ENCODE data around the gene SLX4.

Gene SLX4

DNA sequence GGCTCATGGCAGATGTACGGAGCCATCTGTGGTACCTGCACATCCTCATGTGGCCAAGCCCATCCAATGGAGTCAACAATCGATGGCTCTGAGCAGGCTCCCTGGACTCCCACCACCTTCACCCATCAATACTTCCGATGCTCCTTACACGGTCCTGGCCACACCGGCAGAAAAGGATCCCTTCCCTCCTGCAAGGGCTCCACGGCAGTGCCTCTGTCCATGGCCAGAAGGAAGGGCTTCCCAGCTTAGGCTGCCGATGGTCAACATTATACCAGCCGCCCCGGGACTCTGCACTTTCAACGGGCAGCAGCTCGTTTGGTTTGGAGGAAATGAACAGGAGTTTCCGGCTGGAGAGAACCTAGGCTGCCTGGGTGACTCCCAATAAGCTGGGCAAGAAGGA is 13.2 kb downstream of the SLX4 start:
- DNase-seq (ENCODE audit: low read depth) = no peak

DNA sequence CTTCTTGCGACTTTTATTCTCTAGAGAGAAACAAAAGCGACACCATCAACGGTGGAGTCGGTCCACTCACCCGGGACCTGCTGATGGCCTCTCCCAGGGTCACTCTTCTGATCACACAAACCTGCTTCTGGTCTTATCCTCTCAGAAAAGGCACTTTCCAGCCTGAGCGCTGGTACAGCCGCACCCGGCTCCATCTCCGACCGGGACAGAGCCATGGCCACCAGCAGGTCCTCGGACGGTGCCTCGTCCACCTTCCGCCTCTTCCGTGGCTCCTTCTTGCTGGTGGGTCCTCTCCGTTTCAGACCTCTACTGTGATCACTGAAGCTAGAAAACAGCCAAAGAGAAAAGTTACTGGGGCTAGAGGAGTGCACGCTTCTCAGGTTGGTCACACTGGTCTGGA is 13.7 kb downstream of the SLX4 start:
- no peak for DNase-seq (ENCODE audit: low read depth)

DNA sequence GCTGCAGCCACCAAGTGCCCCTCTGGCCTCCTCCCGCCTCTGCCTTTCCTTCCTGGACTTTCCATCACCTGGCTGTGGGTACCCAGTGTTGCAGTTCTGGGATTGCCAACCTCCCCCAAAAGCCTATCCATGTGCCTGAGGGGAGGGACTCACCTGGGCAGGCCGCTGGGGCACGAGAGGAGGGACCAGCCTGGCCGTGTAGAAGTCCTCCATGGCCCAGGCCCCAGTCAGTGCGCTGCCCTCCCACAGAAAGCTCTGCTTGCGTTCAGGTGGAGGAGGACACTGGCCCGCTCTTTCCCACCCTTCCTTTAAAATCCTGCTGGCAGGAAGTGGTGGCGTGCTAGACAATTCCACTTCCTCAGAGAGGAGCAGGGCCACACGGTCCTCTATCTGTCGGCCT is 14.2 kb downstream of the SLX4 start:
- no peak for DNase-seq (ENCODE audit: low read depth)

DNA sequence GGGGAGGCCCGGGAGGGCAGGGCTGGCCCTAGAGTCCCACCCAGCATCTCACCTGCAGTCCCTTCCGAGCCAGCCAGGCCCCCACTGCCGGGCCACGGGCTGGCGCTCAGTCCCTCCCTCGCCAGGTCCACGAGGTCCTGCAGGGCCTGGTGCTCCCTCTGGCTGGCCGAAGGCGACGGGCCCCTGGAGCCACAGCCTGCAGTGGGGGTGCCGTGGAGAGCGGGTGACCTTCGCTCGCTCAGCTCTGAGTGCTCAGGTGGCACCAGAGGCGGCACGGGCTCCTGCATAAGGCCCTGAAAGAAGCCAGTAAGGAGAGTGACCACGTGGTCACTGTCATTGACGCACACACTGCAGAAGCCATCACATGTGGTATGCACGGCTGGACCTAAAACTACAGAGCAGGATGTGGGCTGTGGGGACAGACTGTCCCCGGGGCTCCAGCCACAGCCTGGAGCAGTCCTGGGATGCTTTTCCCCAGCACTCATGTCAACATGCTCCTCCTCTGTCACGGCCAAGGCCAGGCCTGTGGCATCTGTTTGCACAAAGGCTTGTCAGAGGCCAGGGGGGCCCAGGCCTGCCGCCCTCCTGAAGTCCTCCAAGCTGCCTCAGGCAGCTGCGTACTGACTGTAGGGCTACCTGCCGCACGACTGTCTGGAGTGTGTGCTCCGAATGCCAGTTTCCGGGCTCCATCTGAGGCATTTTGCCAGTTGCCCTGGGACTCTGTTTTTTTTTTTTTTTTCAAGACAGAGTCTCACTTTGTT is 15.1 kb downstream of the SLX4 start:
- DNase-seq (ENCODE audit: low read depth) = no peak

DNA sequence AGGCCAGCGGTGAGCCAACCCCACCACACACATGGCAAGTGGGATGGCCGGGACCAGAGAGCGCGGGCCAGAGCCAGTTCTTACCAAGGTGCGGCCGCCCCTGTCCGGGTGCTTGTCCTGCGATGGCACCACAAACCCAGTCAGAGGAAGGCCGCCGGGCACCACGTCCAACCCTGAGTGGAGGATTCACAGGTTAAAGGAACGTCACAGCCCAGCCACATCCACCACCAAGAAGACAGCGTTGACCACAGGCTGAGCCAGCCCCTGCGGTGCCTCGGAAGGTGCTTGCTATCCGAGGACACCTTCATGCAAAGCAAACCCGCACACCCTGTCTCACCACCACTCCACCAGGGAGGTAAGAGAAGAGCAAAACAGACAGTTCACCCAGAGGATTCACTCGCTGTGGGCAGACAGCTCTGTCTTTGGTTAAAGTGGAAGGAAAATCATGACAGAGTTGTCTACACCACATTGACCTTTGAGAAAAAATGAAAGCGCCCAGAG is 15.8 kb downstream of the SLX4 start:
- DNase-seq (ENCODE audit: low read depth) = no peak

DNA sequence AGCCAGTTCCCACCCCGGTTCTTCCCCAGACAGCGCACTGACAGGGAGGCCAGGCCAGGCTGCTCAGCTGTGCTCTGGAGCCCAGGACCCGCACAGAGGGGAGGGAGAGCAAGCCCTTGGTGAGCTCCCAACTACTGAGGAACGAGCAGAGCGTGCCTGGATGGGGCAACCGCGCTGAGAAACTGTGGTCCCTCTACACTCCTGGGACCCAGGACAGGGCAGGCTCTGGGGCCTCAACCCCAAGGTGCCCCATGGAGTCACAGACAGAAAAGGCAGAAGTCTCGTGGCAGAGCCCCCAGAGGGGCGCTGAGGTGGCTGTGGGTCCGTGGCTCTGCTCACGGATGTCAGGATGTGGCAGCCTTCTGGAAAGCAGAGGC is 16.3 kb downstream of the SLX4 start:
- no peak for DNase-seq (ENCODE audit: low read depth)

GRCh38 chr16:3594316-3595109 is 16.9 kb downstream of the SLX4 start:
- no peak for DNase-seq (ENCODE audit: low read depth)

- DNase-seq (ENCODE audit: low read depth) = no peak
Observed at GRCh38 chr16:3592559-3592958, 18.8 kb downstream of the SLX4 start.

GRCh38 chr16:3591991-3592390 is 19.4 kb downstream of the SLX4 start:
- DNase-seq (ENCODE audit: low read depth) = no peak

- DNase-seq (ENCODE audit: low read depth) = no peak
Observed at GRCh38 chr16:3591436-3591803, 20.0 kb downstream of the SLX4 start.

DNA sequence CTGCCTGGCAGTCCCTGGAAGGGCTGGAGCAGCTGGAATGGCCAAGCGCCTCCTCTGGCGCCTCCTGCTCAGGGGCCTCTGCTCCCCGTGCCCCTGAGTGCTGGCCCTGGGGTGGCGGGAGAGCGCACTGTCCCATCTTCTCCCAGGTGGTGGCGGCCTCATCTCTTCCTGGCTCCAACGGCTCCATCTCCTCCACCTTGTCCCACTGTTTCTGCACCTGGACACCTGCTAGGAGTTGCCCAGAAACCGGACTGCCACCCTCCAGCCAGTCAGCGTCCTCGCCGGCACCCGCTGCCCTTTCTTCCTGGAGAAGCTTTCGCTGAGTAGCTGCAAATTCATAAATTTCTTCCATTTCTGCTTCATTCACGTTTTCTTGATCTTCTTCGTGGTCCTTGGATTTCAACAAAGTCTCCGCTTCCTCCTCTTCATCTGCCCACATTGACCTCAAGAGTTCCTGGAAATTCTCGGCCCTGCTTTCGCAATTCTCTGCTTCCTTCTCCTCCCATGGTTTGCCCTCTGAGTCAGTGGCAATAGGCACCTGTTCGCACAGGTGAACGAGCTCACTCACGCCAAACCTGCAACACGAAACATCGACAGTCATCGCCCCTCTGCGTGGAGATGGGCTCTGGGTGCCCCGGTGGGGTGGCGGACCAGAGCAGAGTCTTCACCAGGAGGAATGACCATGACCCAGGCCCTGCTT is 20.5 kb downstream of the SLX4 start:
- DNase-seq (ENCODE audit: low read depth) = no peak

DNA sequence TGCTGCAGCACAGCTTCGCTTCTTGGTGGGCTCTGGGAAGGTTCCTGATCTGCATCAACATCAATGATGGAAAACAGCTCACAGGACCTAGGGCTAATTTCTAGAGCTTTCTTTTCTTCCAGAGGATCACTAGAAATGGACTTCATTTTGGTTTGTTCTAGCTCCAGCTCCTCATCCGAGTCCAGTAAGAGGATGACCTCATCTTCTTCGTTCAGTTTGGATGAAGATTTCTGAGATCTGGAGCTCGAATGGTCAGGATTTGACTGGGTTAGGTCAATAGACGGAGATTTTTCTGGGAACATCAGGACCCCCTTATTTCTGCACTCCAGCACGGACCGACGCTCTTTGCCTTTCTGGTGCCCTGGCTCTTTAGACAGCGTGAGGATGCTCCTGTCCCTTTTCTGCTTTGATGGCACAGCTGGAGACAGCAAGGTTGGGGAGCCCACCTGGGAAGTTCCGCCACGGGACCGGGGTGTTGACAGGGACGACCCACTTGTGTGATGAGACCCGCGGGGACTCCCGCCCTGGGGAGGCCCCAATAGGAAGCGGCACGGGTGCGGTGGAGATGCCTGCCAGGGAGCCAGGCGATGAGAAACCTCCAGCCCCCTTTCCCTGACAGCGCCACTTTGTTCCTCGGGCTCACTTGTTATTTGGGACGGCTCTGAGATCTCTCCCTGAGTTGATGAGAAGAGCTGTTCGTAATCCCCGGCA is 21.3 kb downstream of the SLX4 start:
- DNase-seq (ENCODE audit: low read depth) = no peak

DNA sequence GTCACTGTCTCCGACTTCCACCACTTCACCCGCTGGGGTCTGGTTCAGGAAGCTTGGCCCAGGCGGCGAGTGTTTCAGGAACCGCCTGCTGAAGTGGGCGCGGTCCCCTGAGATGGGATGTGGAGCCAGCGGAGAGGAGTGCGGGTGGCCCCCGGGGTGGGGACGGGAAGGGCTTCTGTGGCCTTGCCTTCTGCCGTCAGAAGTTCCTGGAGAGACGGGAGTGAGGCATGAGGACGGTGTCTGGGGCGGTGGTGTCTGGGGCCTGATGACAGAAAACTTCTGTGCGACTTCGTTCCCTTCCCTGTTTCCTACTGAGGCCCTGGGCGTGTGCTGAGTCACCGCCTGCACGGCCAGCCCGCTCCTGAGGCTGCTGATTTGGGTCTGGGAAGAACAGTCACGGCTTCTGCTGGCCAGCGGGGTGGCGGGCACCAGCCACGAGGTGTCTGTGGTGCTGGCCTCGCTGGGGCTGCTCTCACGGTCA is 21.9 kb downstream of the SLX4 start:
- no peak for DNase-seq (ENCODE audit: low read depth)

DNA sequence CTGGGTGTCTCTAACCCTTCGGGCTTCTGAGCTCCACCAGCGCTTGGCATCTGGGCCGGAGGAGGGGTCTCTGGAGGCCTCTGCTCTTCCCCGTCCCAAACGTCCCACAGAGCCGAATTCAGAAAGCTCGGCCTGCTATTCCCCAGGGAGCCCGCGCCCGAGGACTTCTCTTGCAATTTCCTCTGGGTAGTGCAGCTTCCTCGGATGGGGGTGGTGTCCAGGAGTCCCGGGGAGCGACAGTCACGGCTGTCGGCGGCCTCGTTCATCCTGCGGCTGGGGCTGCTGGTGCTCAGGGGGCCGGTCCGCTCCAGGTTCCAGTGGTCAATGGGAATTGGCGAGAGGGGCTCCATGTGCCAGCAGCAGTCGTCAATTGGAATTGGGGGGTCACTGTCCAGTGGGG is 22.4 kb downstream of the SLX4 start:
- DNase-seq (ENCODE audit: low read depth) = no peak

GRCh38 chr16:3587547-3588110 is 23.8 kb downstream of the SLX4 start:
- DNase-seq (ENCODE audit: low read depth) = no peak

DNA sequence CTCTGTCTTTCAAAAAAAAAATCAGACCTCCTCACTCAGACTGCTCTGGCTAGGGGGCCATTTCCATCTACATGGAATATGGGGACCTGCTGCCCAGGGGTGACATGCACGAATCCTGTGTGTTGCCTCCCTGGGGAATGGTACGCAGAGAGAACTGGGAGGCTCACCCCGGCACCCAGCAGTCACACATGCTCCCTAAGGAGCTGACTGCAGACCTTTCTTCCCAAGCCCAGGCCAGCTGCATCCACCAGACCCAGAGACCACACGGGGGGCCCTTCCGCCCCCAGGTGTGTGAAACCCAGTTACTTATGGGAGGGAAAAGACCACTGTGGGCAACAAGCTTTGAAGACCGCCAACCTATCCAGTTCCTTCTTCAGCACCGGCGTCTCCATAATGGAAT is 27.0 kb downstream of the SLX4 start:
- DNase-seq (ENCODE audit: low read depth) = no peak

DNA sequence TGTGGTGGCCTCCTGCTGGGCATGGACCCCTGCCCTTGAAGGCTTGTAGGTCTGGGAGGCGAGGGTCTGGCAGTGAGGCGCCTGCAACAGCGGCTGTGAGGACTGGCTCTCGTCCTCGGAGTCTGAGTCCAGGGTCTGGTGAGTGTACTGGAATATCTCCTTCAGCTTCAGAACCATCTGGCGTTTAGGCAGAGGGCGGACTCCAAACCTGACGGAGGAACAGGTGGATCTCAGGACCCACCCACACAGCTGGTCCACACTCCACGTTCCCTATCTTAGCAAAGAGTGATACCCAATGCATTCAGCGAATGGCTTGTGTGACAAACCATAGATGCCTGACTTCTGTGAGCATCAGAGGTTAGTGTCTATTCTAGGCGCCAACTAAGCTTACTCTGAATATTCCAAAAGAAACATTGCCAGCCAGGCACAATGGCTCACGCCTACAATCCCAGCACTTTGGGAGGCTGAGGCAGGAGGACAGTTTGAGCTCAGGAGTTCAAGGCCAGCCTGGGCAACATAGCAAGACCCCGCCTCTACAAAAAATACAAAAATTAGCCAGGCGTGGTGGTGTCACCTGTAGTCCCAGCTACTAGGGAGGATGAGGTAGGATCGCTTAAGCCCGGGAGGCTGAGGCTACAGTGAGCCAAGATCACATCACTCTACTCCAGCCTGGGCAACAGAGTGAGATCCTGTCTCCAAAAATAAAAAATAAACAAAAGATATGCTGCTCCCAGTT is 27.9 kb downstream of the SLX4 start:
- DNase-seq (ENCODE audit: low read depth) = no peak

DNA sequence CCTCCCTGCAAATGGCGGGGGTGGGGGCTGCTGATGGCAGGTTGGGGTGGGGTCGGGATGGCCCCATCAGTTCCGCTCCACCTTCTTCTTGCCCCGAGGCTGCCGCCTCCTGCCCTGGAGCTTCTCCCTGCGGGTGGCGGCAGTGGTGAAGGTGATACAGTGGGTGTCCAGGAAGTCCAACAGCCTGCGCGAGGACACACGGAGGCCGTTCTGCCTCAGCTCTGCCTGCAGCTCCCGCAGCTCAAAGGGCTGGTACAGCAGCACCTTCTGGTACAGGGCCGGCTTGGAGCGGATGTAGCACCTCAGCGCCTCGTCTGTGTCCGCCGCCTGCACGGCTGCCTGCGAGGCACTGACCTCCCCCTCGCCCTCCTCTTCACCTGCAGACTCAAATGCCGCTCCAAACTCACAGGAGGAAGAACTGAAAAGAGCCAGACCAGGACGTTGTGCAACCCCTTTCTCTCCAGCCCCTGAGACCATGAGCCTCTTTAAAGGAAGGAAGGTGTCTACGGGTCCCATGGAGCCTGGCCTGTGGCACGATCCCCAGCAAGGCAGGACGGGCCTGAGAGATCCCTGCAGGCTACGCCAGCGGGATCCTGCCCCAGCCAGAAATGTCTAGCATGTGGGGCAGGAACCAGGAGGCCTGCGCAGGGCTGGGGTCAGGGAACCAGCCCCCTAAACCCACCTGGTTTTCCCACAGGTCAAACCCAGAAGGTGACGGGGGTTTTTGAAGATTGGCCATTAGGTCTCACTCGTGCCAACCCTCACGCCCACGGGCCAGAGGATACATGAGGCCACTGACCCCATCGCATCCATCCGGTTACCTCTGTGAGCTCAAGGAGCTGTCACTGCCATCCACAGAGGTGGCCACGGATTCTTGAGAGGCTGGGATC is 28.9 kb downstream of the SLX4 start:
- DNase-seq (ENCODE audit: low read depth) = no peak

- no peak for DNase-seq (ENCODE audit: low read depth)
Observed at GRCh38 chr16:3581392-3581791, 30.0 kb downstream of the SLX4 start.

- no peak for DNase-seq (ENCODE audit: low read depth)
Observed at GRCh38 chr16:3580686-3581085, 30.7 kb downstream of the SLX4 start.
